A673 (cell line): ENCODE data around the gene SSBP3. TPM values are rescaled to one million over a fixed set of nuclear protein-coding genes. Genes with fewer than 3 reads are reported as not detected.

Experiments used
- BruUV-seq: library from RNA; stranded (reverse); fragments of 400-500 nt; replicated peaks from 2 replicates; lab custom pipeline; 2021; lab: Mats Ljungman, UMichigan
- CTCF ChIA-PET: fragments of 300-600 bp; sonication (Branson Sonifier 250); formaldehyde crosslinking; loops from one replicate; lab custom pipeline; 2022; ENCODE audit warnings: antibody characterized with exemption; lab: Charles Lee
- POLR2A ChIA-PET: fragments of 300-600 bp; sonication (Branson Sonifier 250); formaldehyde crosslinking; loops from one replicate; lab custom pipeline; 2022; ENCODE audit warnings: antibody characterized with exemption; ENCODE audit not compliant: low non-redundant PET; lab: Charles Lee
- DNase-seq: peaks from one replicate; pipeline ENCODE4 v3.0.0-alpha.2; 2015; ENCODE audit warnings: low spot score
- H3K27ac ChIP-seq: fragments of 200-600 bp; sonication (generic); 2 replicates; pipeline ENCODE4 v1.5.1; 2016; ENCODE audit warnings: mixed run types, low read depth, mild to moderate bottlenecking, mixed read lengths, antibody characterized with exemption, low read length; ENCODE audit not compliant: poor library complexity, severe bottlenecking
- H3K27me3 ChIP-seq: fragments of 200-600 bp; sonication (generic); replicated peaks from 2 replicates; pipeline ENCODE4 v1.6.1; 2017; ENCODE audit warnings: mixed run types, low read depth, mild to moderate bottlenecking, mixed read lengths, antibody characterized with exemption, low read length; ENCODE audit not compliant: insufficient read depth, poor library complexity
- H3K36me3 ChIP-seq: fragments of 200-600 bp; sonication (generic); 2 replicates; pipeline ENCODE4 v1.6.1; 2016; ENCODE audit warnings: mixed run types, mild to moderate bottlenecking, mixed read lengths, antibody characterized with exemption, low read length; ENCODE audit not compliant: insufficient read depth, poor library complexity, severe bottlenecking
- H3K4me1 ChIP-seq: fragments of 200-600 bp; sonication (generic); 2 replicates; pipeline ENCODE4 v1.6.1; 2017; ENCODE audit warnings: mixed run types, mild to moderate bottlenecking, mixed read lengths, antibody characterized with exemption, low read length; ENCODE audit not compliant: insufficient read depth, poor library complexity, severe bottlenecking
- H3K4me3 ChIP-seq: fragments of 200-600 bp; sonication (generic); 2 replicates; pipeline ENCODE4 v1.5.1; 2016; ENCODE audit warnings: low read depth, mixed run types, mild to moderate bottlenecking, mixed read lengths, low read length; ENCODE audit not compliant: poor library complexity, severe bottlenecking
- H3K9me3 ChIP-seq: fragments of 200-600 bp; sonication (generic); 2 replicates; pipeline ENCODE4 v1.6.1; 2016; ENCODE audit warnings: mixed run types, low read depth, mild to moderate bottlenecking, mixed read lengths, antibody characterized with exemption, low read length; ENCODE audit not compliant: poor library complexity, severe bottlenecking
- EZH2 ChIP-seq: fragments of 200-600 bp; sonication (generic); IDR thresholded peaks from 2 replicates; pipeline ENCODE4 v1.6.1; 2017; ENCODE audit warnings: borderline replicate concordance, low read depth, mild to moderate bottlenecking, mixed read lengths, antibody characterized with exemption, low read length; ENCODE audit not compliant: poor library complexity, severe bottlenecking
- intact Hi-C: fragments of 100-400 bp; cut with micrococcal nuclease; formaldehyde crosslinking; loops from one replicate; pipeline ENCODE4 v1.10.0; 2022; ENCODE audit not compliant: unreplicated experiment
- total RNA-seq: library from RNA; stranded (reverse); gene quantifications from 2 replicates; pipeline ENCODE4 v1.2.3, GENCODE V29; 2021
- TF ChIP-seq, protein P1 (sequence below): fragments of 300-800, 200-600 bp; sonication (generic); conservative IDR thresholded peaks from 2 replicates; pipeline ENCODE4 v1.5.1; 2017; ENCODE audit warnings: low read depth, mild to moderate bottlenecking, antibody characterized with exemption, low read length, moderate library complexity, mixed read lengths

The SSBP3 gene
- total RNA-seq, 1 experiment from 2014 or later, result 43.0 TPM

- H3K36me3 ChIP-seq, result no peaks in the 10 kb centered on the region
- TF ChIP-seq, protein P1, sequence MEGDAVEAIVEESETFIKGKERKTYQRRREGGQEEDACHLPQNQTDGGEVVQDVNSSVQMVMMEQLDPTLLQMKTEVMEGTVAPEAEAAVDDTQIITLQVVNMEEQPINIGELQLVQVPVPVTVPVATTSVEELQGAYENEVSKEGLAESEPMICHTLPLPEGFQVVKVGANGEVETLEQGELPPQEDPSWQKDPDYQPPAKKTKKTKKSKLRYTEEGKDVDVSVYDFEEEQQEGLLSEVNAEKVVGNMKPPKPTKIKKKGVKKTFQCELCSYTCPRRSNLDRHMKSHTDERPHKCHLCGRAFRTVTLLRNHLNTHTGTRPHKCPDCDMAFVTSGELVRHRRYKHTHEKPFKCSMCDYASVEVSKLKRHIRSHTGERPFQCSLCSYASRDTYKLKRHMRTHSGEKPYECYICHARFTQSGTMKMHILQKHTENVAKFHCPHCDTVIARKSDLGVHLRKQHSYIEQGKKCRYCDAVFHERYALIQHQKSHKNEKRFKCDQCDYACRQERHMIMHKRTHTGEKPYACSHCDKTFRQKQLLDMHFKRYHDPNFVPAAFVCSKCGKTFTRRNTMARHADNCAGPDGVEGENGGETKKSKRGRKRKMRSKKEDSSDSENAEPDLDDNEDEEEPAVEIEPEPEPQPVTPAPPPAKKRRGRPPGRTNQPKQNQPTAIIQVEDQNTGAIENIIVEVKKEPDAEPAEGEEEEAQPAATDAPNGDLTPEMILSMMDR, result no peak
- no peak for TF ChIP-seq EZH2
- ChIA-PET CTCF (no interaction called here), POLR2A (no interaction called here)
- no TSS peak for BruUV-seq
- H3K4me3 ChIP-seq, result no peak overlapping the region
- H3K4me1 ChIP-seq, result no peaks in the 10 kb centered on the region
- H3K27me3 ChIP-seq, result no peaks in the 10 kb centered on the region
- no peaks in the 10 kb centered on the region for H3K9me3 ChIP-seq
- intact Hi-C loops, result no loop called here
- H3K27ac ChIP-seq, result no peak overlapping the region
- DNase-seq, result peak; percentile 3
Measured at GRCh38 chr1:54355931-54356679, 50.1 kb downstream of the SSBP3 start.

DNA sequence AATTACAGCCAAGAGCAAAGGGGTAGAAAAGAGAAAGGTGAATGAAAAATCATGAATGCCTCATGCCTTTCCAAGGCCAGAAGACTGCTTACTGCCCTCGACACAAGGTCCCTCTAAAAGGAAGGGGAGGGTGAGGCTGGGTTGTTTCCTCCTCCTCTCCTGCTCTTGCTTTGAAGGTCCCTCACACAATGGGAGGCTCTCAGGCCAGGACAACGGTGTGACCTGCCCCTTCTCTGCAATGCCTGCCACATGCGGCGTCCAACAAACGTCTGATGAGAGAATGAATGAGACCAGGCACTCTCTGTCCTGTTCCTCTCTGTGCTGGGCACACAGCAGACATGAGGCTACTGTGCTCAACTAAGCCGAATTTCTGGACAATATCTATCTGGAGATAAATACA is 51.3 kb downstream of the SSBP3 start:
- intact Hi-C loops, result no loop called here
- no TSS peak for BruUV-seq
- no peak for DNase-seq
- Histone ChIP-seq H3K4me3 (no peak overlapping the region), H3K27me3 (no peaks in the 10 kb centered on the region), H3K9me3 (no peaks in the 10 kb centered on the region), H3K36me3 (no peaks in the 10 kb centered on the region), H3K4me1 (no peaks in the 10 kb centered on the region), H3K27ac (no peak overlapping the region)
- TF ChIP-seq, protein P1, result no peak
- no peak for TF ChIP-seq EZH2
- POLR2A ChIA-PET, result no interaction called here
- CTCF ChIA-PET, result no interaction called here

DNA sequence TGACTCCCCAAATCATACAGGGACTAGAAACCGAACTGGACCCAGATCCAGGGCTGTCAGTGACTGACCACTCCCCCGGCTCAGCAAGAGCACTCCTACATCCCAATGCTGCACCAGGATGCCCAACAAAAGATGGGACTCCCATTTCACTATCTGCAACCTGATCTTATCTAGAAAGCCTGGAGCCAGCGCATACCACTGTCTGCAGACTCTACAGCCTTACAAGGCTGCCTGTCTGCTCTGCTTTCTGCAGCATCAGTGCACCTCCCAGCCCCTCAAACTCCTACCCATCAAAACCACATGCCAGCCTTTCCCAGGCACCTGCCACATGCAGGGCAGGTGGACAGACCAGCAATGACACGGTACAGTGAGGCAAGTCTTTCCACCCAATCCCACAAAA is 52.2 kb downstream of the SSBP3 start:
- POLR2A ChIA-PET, result no interaction called here
- no peak for DNase-seq
- Histone ChIP-seq H3K4me1 (no peaks in the 10 kb centered on the region), H3K27me3 (no peaks in the 10 kb centered on the region), H3K9me3 (no peaks in the 10 kb centered on the region), H3K4me3 (no peak overlapping the region), H3K36me3 (no peaks in the 10 kb centered on the region), H3K27ac (no peak overlapping the region)
- BruUV-seq, result no TSS peak
- intact Hi-C loops, result no loop called here
- CTCF ChIA-PET, result no interaction called here
- no peak for TF ChIP-seq EZH2
